KOPT-K1 (cell line): ENCODE data around the gene MMP21.

Experiments used
- H3K27ac ChIP-seq: fragments of 200-600 bp; sonication (generic); 2 replicates; pipeline ENCODE4 v1.5.1; 2016; ENCODE audit warnings: antibody characterized with exemption, mild to moderate bottlenecking, low read depth, low read length; ENCODE audit not compliant: poor library complexity, severe bottlenecking
- H3K36me3 ChIP-seq: fragments of 200-600 bp; sonication (generic); 2 replicates; pipeline ENCODE4 v1.5.1; 2017; ENCODE audit warnings: antibody characterized with exemption, mild to moderate bottlenecking, low read length, moderate library complexity; ENCODE audit not compliant: insufficient read depth
- H3K9me3 ChIP-seq: fragments of 200-600 bp; sonication (generic); 2 replicates; pipeline ENCODE4 v1.5.1; 2017; ENCODE audit warnings: antibody characterized with exemption, low read length, mild to moderate bottlenecking; ENCODE audit not compliant: insufficient read depth, poor library complexity, severe bottlenecking

Gene MMP21

GRCh38 chr10:125779403-125780327, 4.0 kb upstream of the MMP21 start:
- H3K36me3 ChIP-seq: no peaks in the 10 kb centered on the region
- H3K9me3 ChIP-seq: no peaks in the 10 kb centered on the region
- no peak overlapping the region for H3K27ac ChIP-seq

GRCh38 chr10:125778556-125778955, 2.9 kb upstream of the MMP21 start:
- H3K27ac ChIP-seq: no peak overlapping the region
- no peaks in the 10 kb centered on the region for H3K9me3 ChIP-seq
- H3K36me3 ChIP-seq: no peaks in the 10 kb centered on the region

- H3K27ac ChIP-seq: no peak overlapping the region
- no peaks in the 10 kb centered on the region for H3K9me3 ChIP-seq
- no peaks in the 10 kb centered on the region for H3K36me3 ChIP-seq
These were observed 2.2 kb upstream of the MMP21 start for GRCh38 chr10:125777806-125778205.

GRCh38 chr10:125774581-125775191, 935 bp downstream of the MMP21 start:
- H3K9me3 ChIP-seq: no peaks in the 10 kb centered on the region
- peaks cover 11% of the 10 kb centered on the region; the same call in 1 of the 2 replicates for H3K36me3 ChIP-seq
- no peak overlapping the region for H3K27ac ChIP-seq

- no peaks in the 10 kb centered on the region for H3K9me3 ChIP-seq
- H3K36me3 ChIP-seq: peaks cover 17% of the 10 kb centered on the region; the same call in 1 of the 2 replicates
- H3K27ac ChIP-seq: no peak overlapping the region
These were observed 1.7 kb downstream of the MMP21 start for GRCh38 chr10:125773687-125774543.

GRCh38 chr10:125772864-125773180, 2.8 kb downstream of the MMP21 start:
- H3K9me3 ChIP-seq: no peaks in the 10 kb centered on the region
- H3K36me3 ChIP-seq: peaks cover 22% of the 10 kb centered on the region; the same call in 1 of the 2 replicates
- no peak overlapping the region for H3K27ac ChIP-seq

GRCh38 chr10:125772112-125772863, 3.3 kb downstream of the MMP21 start:
- H3K9me3 ChIP-seq: no peaks in the 10 kb centered on the region
- H3K36me3 ChIP-seq: peaks cover 27% of the 10 kb centered on the region; the same call in 1 of the 2 replicates
- no peak overlapping the region for H3K27ac ChIP-seq

- H3K9me3 ChIP-seq: no peaks in the 10 kb centered on the region
- peaks cover 41% of the 10 kb centered on the region for H3K36me3 ChIP-seq
These were observed 4.8 kb downstream of the MMP21 start for GRCh38 chr10:125770844-125771243.

GRCh38 chr10:125769175-125769574, 6.4 kb downstream of the MMP21 start:
- peaks cover 58% of the 10 kb centered on the region for H3K36me3 ChIP-seq

More at GRCh38 chr10:125770844-125771243, 4.8 kb downstream of the MMP21 start:
- H3K27ac ChIP-seq: no peak overlapping the region

GRCh38 chr10:125768219-125768855, 7.3 kb downstream of the MMP21 start:
- H3K9me3 ChIP-seq: no peaks in the 10 kb centered on the region
- H3K36me3 ChIP-seq: peaks cover 66% of the 10 kb centered on the region
- H3K27ac ChIP-seq: no peak overlapping the region

More at GRCh38 chr10:125769175-125769574, 6.4 kb downstream of the MMP21 start:
- no peaks in the 10 kb centered on the region for H3K9me3 ChIP-seq
- no peak overlapping the region for H3K27ac ChIP-seq

GRCh38 chr10:125766511-125766910, 9.1 kb downstream of the MMP21 start:
- Histone ChIP-seq H3K36me3 (peaks cover 85% of the 10 kb centered on the region), H3K9me3 (no peaks in the 10 kb centered on the region), H3K27ac (no peak overlapping the region)

- H3K27ac ChIP-seq: no peak overlapping the region
- no peaks in the 10 kb centered on the region for H3K9me3 ChIP-seq
- H3K36me3 ChIP-seq: peaks cover 91% of the 10 kb centered on the region
These were observed 9.8 kb downstream of the MMP21 start for GRCh38 chr10:125765835-125766234.

GRCh38 chr10:125762692-125763648, 12.7 kb downstream of the MMP21 start:
- no peaks in the 10 kb centered on the region for H3K9me3 ChIP-seq
- H3K36me3 ChIP-seq: peaks cover 100% of the 10 kb centered on the region
- no peak overlapping the region for H3K27ac ChIP-seq
